ENCODE data around the gene SLCO4A1. TPM values are rescaled to one million over a fixed set of nuclear protein-coding genes. Genes with fewer than 3 reads are reported as not detected.
A peak's percentile ranks its signal among the peaks of the same experiment; 100 is the strongest.

Gene SLCO4A1
- total RNA-seq, 2 donors from 2014 or later: 2.6 to 6.2 TPM

- WGBS, 2 donors: 61 to 63% methylated on average over 36 of the region's 36 CpGs
- ATAC-seq (no peak), DNase-seq (no peak)
- Histone ChIP-seq H3K9me3 (no peaks in the 10 kb centered on the region), H3K36me3 (replicated peaks in 1 of 2; ENCODE audit: insufficient read depth in 1 of 2, low read depth in 2 of 2) (no peaks in the 10 kb centered on the region), H3K4me3 (no peak overlapping the region), H3K27me3 (no peaks in the 10 kb centered on the region), H3K27ac (no peak overlapping the region), H3K4me1 (no peaks in the 10 kb centered on the region)
- intact Hi-C loops (cut with DNase I): no loop called here
- TF ChIP-seq, protein P1, sequence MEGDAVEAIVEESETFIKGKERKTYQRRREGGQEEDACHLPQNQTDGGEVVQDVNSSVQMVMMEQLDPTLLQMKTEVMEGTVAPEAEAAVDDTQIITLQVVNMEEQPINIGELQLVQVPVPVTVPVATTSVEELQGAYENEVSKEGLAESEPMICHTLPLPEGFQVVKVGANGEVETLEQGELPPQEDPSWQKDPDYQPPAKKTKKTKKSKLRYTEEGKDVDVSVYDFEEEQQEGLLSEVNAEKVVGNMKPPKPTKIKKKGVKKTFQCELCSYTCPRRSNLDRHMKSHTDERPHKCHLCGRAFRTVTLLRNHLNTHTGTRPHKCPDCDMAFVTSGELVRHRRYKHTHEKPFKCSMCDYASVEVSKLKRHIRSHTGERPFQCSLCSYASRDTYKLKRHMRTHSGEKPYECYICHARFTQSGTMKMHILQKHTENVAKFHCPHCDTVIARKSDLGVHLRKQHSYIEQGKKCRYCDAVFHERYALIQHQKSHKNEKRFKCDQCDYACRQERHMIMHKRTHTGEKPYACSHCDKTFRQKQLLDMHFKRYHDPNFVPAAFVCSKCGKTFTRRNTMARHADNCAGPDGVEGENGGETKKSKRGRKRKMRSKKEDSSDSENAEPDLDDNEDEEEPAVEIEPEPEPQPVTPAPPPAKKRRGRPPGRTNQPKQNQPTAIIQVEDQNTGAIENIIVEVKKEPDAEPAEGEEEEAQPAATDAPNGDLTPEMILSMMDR (IDR thresholded peaks at IDR 0.05): no peak
- TF ChIP-seq POLR2A (IDR thresholded peaks at IDR 0.05): no peak
Observed at GRCh38 chr20:62614085-62614960, 28.0 kb upstream of the SLCO4A1 start.

DNA sequence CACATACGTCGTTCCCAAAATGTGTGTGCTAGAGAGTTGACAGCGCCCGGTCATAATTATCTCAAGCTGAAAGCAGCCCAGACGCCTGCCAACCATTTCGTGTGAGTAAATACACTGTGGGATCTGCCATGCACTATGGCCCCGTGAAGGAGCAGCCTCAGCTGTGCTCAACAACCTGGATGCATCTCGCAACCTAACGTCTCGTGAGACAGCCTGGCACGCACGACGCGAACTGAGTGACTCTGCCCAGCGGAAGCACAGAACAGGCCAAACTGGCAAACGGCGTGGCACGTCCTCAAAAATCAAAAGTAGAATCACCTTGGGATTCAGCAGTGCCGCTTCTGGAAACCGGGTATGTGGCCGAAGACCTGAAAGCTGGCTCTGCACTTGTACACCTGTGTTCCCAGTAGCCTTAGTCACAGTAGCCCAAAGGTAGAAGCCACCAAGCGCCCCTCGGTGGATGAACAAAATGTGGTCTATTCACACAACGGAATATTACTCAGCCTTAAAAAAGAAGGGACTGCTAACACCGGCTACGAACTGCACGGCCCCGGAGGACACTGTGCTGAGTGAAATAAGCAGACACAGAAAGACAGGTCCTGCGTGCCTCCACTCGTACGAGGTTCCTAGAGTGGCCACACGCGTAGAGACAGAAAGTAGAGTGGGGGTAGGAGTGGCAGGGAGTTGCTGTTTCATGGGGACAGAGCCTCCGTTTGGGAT lies 27.2 kb upstream of the SLCO4A1 start:
- WGBS, 2 donors: 75 to 81% methylated on average over 19 to 34 of the region's 34 CpGs
- no peak for ATAC-seq
- no peaks in the 10 kb centered on the region for H3K36me3 ChIP-seq (replicated peaks in 1 of 2; ENCODE audit: insufficient read depth in 1 of 2, low read depth in 2 of 2)
- no peak for TF ChIP-seq POLR2A (IDR thresholded peaks at IDR 0.05)
- TF ChIP-seq, protein P1 (IDR thresholded peaks at IDR 0.05): no peak
- DNase-seq: no peak
- H3K4me1 ChIP-seq: no peaks in the 10 kb centered on the region
- no peak overlapping the region for H3K27ac ChIP-seq
- no peaks in the 10 kb centered on the region for H3K27me3 ChIP-seq
- H3K9me3 ChIP-seq: no peaks in the 10 kb centered on the region
- intact Hi-C loops (cut with DNase I): loop anchor here (5.0 kb wide), 1 partner anchor 113 kb away; no protein-coding TSS in a partner anchor
- H3K4me3 ChIP-seq: no peak overlapping the region

GRCh38 chr20:62615750-62616251 lies 26.5 kb upstream of the SLCO4A1 start:
- H3K4me1 ChIP-seq: no peaks in the 10 kb centered on the region
- DNase-seq (no peak), ATAC-seq (no peak)
- no peaks in the 10 kb centered on the region for H3K36me3 ChIP-seq (replicated peaks in 1 of 2; ENCODE audit: insufficient read depth in 1 of 2, low read depth in 2 of 2)
- H3K27me3 ChIP-seq: no peaks in the 10 kb centered on the region
- 73 to 78% methylated on average over 12 of the region's 12 CpGs for WGBS, 2 donors
- no peak overlapping the region for H3K4me3 ChIP-seq
- no peak overlapping the region for H3K27ac ChIP-seq
- no peaks in the 10 kb centered on the region for H3K9me3 ChIP-seq
- intact Hi-C loops (cut with DNase I): loop anchor here (5.0 kb wide), 1 partner anchor 114 kb away; no protein-coding TSS in a partner anchor
- TF ChIP-seq POLR2A (IDR thresholded peaks at IDR 0.05): no peak
- TF ChIP-seq, protein P1 (IDR thresholded peaks at IDR 0.05): no peak

DNA sequence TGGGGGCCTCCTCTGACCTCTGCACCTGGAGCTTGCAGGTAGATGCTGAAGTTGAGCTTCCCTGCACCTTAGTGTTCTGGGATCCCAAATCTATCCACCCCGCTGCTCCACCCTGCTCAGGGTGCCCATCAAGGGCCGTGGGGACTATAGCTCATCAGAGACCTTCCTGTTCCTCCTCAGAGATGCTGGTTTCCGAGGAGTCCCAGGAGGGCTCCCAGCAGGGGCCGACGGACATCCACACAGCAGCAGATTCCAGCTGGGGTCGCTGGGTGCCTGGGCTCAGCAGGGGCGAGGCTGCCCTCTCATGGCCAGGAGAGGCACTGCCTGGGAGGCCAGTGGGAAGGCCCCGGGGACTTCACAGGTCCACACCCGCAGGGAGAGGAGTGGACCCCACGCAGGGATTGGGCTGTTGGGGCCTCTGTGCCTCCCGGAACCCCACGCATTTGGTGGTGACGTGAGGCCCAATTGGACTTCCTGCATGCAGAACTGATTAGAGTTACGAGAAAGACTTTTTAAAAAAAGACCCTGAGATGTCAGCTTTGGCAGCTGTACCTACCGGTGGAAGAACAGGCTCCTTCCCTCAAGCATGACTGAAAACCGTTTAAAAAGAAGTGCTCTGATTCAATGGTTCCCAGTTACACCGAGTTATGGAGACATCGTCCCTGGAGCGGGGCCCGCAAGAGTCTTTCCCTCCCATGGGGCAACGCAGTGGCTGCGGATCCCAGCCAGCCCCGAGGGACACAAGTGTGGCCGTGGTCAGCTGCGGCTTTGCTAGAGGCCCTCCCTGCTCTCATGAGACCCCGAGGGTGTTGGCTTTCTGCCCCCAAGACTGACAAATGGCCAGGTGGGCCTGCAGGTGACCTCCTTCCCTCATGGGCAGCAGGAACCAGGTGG lies 25.3 kb upstream of the SLCO4A1 start:
- Histone ChIP-seq H3K27ac (peak overlapping the region in 3 of 4 donors; percentile 25 to 60 (median 36)), H3K36me3 (replicated peaks in 1 of 2; ENCODE audit: insufficient read depth in 1 of 2, low read depth in 2 of 2) (no peaks in the 10 kb centered on the region), H3K4me1 (peaks cover 4% of the 10 kb centered on the region), H3K4me3 (no peak overlapping the region), H3K27me3 (no peaks in the 10 kb centered on the region), H3K9me3 (no peaks in the 10 kb centered on the region)
- TF ChIP-seq POLR2A (IDR thresholded peaks at IDR 0.05): no peak
- TF ChIP-seq, protein P1 (IDR thresholded peaks at IDR 0.05): peak; percentile 84 to 97 (median 91)
- DNase-seq (peak; percentile 75 to 84 (median 77)), ATAC-seq (peak; percentile 88)
- 28 to 31% methylated on average over 20 to 25 of the region's 26 CpGs for WGBS, 2 donors
- intact Hi-C loops (cut with DNase I): loop anchor here (5.0 kb wide), 1 partner anchor 115 kb away; no protein-coding TSS in a partner anchor
